ENCODE measurements around the gene UPK3A.
"Not testable (repeated sequence)": the region's sequence is repeated elsewhere in the genome, so short reads cannot be mapped to it uniquely, and the experiment has no call there.

The UPK3A gene

GRCh38 chr22:45281010-45281409 lies 3.7 kb upstream of the UPK3A start:
- no peak for DNase-seq (ENCODE audit: low spot score)

GRCh38 chr22:45285263-45286058 lies 712 bp downstream of the UPK3A start:
- DNase-seq (ENCODE audit: low spot score), result no peak

- no peak for DNase-seq (ENCODE audit: low spot score)
These were observed 2.3 kb downstream of the UPK3A start for GRCh38 chr22:45286854-45287551.

GRCh38 chr22:45290410-45290936 lies 5.7 kb downstream of the UPK3A start:
- DNase-seq (ENCODE audit: low spot score), result peak; percentile 49

GRCh38 chr22:45291061-45291930 lies 6.5 kb downstream of the UPK3A start:
- DNase-seq (ENCODE audit: low spot score), result no peak

- DNase-seq (ENCODE audit: low spot score), result no peak
These were observed 7.2 kb downstream of the UPK3A start for GRCh38 chr22:45291931-45292290.

GRCh38 chr22:45292731-45293442 lies 8.1 kb downstream of the UPK3A start:
- DNase-seq (ENCODE audit: low spot score), result no peak

- DNase-seq (ENCODE audit: low spot score), result no peak
These were observed 9.3 kb downstream of the UPK3A start for GRCh38 chr22:45294030-45294429.

- DNase-seq (ENCODE audit: low spot score), result not testable (repeated sequence)
These were observed 10.3 kb downstream of the UPK3A start for GRCh38 chr22:45295004-45295403.

- DNase-seq (ENCODE audit: low spot score), result no peak
These were observed 10.7 kb downstream of the UPK3A start for GRCh38 chr22:45295492-45295891.

- no peak for DNase-seq (ENCODE audit: low spot score)
These were observed 12.0 kb downstream of the UPK3A start for GRCh38 chr22:45296628-45297297.

- peak; percentile 32 for DNase-seq (ENCODE audit: low spot score)
These were observed 14.3 kb downstream of the UPK3A start for GRCh38 chr22:45298934-45299505.

- DNase-seq (ENCODE audit: low spot score), result no peak
These were observed 18.0 kb downstream of the UPK3A start for GRCh38 chr22:45302751-45303150.

GRCh38 chr22:45303181-45303580 lies 18.4 kb downstream of the UPK3A start:
- DNase-seq (ENCODE audit: low spot score), result no peak

- DNase-seq (ENCODE audit: low spot score), result no peak
These were observed 20.2 kb downstream of the UPK3A start for GRCh38 chr22:45304971-45305370.

- no peak for DNase-seq (ENCODE audit: low spot score)
These were observed 20.8 kb downstream of the UPK3A start for GRCh38 chr22:45305456-45306075.

GRCh38 chr22:45306139-45306538 lies 21.4 kb downstream of the UPK3A start:
- DNase-seq (ENCODE audit: low spot score), result no peak

- no peak for DNase-seq (ENCODE audit: low spot score)
These were observed 23.7 kb downstream of the UPK3A start for GRCh38 chr22:45308391-45308956.

GRCh38 chr22:45308957-45309421 lies 24.2 kb downstream of the UPK3A start:
- DNase-seq (ENCODE audit: low spot score), result no peak
